Activated CD8-positive, alpha-beta memory T cell treated with anti-CD3 and anti-CD28 coated beads, Interleukin-2, amount 50 U/mL, for 48 hours (primary cell): Measurements from ENCODE around the gene OLAH.
A peak's percentile ranks its signal among the peaks of the same experiment; 100 is the strongest.

ENCODE experiments used
- DNase-seq: peaks from one replicate; pipeline ENCODE4 v3.0.0-alpha.2; 2020

OLAH gene

DNA sequence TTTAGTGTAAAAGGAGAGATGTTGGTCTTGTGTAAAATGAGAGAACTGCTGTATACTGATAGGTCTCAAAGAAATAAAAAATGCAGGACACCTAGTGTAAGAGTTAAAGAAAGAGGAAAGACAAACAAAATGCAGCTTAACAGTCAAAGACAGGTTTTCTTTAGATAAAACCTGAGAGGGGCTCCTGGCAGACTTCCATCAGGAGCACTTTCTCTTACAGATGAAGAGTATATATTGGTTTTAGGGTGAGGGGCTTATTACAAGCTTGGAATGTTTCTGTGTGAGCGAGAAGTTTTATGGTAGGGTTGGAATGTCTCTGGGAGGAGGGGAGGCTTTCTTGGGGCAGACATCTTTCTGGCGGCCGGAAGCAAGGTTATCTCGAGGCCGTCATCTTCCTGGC lies 28.6 kb downstream of the OLAH start:
- no peak for DNase-seq

GRCh38 chr10:15075421-15075820 lies 31.7 kb downstream of the OLAH start:
- no peak for DNase-seq

GRCh38 chr10:15083674-15084501 lies 40.1 kb downstream of the OLAH start:
- DNase-seq = no peak

- no peak for DNase-seq
These were observed 40.8 kb downstream of the OLAH start for GRCh38 chr10:15084502-15084922.

DNA sequence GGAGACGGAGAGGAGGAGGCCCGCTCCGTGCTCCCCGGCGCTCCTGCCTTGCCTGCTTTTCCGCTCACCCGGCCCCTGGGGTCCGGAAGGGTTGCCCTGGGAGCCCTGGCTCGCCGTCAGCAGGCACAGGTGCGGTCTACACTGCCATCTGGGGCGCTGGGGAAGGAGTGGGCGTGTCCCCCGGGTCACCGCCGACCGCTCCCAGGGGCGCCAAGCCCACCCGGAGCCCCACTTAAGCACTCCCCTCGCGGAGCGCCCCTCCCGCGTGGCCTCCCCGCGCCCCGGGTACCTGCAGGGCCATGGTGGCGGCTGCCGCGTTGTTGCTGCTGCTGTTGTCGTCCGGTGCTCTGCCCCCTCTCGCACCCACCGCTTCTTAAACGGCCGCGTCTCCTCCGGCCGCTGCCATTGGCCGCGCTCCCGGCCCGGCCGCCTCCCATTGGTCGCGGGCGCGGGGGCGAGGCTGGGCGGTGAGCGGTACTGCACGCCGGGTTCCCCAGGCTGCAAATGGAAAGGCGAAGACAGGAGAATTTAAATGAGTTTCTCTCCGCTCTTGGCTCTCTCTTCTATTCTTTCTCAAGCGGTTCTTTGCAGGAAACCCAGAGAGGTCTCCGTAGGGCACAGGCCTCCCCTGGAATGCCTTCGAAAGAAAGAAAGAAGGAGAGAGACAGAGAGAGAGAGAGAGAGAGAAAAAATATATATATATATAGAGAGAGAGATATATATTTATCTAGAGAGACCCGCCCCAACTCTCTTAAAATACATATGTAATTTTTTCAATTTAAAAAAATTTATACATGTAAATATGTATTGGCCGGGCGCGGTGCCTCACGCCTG lies 44.9 kb downstream of the OLAH start, which contains the start of gene ACBD7:
Gene ACBD7 (minus strand): TSS at position 349 of the 834 bp plus-strand sequence. CDS start 48 bp downstream, at position 301.
- DNase-seq = peak; percentile 91

DNA sequence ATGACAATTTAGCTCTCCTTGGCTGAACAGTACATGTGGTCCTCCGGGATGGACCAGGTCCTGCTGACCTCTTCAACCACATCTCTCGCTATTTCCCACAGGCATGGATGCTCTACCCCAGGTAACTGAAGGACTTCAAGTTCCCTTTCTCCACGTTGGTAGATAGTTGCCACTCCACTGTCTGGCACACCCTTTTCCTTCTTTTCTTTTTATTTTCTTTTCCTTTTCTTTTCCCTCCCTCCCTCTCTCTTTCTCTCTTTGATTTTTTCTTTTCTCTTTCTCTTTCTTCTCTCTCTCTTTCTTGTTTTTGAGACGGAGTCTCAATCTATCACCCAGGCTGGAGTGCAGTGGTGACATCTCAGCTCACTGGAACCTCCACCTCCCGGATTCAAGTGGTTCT lies 47.7 kb downstream of the OLAH start:
- DNase-seq = no peak

DNA sequence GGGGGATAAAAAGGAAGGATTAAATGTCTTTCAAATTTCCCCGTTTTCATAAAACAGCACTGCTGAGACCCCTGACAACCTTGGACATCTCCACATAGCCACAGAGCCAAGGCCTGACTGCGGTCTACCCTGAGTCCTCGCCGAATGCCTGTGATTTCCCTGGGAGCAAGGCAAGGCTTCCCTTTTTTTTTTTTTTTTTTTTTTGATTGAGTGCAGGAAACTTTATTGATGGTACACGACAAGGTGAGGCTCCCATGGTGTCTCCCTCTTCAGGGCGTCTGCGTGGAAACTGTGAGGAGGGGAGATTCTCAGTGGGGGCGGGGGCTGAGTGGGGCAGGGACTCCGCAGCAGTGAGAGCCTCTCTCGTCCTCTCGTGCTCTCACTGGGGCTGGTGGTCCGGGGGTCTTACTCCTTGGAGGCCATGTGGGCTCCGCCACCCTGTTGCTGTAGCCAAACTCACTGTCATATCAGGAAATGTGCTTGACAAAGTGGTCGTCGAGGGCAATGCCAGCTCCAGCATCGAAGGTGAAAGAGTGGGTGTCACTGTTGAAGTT lies 49.2 kb downstream of the OLAH start:
- DNase-seq = no peak

GRCh38 chr10:15096661-15097010 lies 52.9 kb downstream of the OLAH start:
- no peak for DNase-seq

GRCh38 chr10:15097011-15097812 lies 53.5 kb downstream of the OLAH start, which contains the start of gene RPP38:
TSS of gene RPP38 (plus strand) at chr10:15097355. CDS start at chr10:15103315, 5,960 bp downstream.
- DNase-seq = peak; percentile 99

- DNase-seq = no peak
These were observed 56.1 kb downstream of the OLAH start for GRCh38 chr10:15099886-15100285.

- no peak for DNase-seq
These were observed 59.8 kb downstream of the OLAH start for GRCh38 chr10:15103513-15103912.

GRCh38 chr10:15106352-15107013 lies 62.7 kb downstream of the OLAH start:
- peak; percentile 79 for DNase-seq

- DNase-seq = no peak
These were observed 68.9 kb downstream of the OLAH start for GRCh38 chr10:15112657-15113056.

GRCh38 chr10:15113766-15114165 lies 70.0 kb downstream of the OLAH start:
- DNase-seq = no peak

- no peak for DNase-seq
These were observed 72.5 kb downstream of the OLAH start for GRCh38 chr10:15116225-15116624.

DNA sequence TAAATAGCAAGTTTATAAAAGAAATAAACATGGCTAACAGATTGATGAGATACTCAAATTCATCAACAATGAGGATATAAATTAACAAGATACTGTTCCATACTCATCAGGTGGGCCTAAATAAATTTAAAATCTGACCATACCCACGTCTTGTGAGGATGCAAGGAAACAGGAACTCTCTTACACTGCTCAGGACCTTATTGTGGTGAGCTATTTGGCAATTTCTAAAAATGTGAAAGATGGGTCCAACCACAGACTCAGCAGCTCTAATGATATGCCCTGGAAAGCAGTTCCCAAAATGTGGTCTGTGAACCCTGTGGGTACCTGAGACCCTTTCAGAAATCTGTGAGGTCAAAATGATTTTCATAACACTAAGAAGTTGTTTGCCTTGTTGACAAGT lies 74.9 kb downstream of the OLAH start:
- no peak for DNase-seq

DNA sequence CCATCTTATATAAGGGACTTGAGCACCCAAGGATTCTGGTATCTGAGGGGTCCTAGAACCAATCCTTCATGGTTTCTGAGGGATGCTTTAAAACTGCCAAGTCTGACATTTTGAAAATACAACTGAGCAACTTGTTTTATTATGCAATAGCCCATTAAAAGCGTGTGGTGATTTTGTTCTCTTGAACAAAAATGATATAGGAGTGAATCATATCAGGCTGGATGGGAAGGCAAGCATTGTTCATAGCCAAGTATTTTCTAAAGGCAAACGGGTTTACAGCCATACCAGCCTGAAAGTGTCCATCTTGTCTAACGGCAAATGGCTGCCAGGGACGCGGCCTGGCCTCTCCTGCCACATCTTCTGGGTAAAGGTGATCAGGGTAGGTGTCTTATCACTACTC lies 76.8 kb downstream of the OLAH start:
- no peak for DNase-seq

- DNase-seq = no peak
These were observed 78.0 kb downstream of the OLAH start for GRCh38 chr10:15121707-15122106.

DNA sequence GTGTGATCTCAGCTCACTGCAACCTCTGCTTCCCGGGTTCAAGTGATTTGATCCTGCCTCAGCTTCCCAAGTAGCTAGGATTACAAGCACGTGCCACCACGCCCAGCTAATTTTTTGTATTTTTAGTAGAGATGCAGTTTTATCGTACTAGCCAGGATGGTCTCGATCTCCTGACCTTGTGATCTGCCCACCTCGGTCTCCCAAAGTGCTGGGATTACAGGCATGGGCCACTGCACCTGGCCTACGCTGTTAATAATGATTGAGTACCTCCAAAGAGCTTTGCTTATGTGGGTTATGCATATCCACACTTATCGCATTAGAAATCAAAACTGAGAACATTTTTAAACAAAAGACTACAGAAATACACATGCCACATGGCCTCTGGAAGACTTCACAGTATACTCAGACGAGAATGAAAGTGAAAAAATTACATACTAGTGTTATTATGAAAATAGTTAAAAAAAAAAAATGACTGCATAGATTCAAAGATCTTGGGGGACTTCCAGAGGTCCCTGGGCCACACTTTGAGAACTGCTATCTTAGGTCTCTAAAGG lies 78.8 kb downstream of the OLAH start:
- no peak for DNase-seq
